ENCODE data around the gene SMIM8.

GRCh38 chr6:87315071-87315470, 7.3 kb upstream of the SMIM8 start:
- TF ChIP-seq POLR2AphosphoS5 (IDR thresholded peaks at IDR 0.05) = no peak
- TF ChIP-seq POLR2A (IDR thresholded peaks at IDR 0.05) = no peak
